ENCODE results near the gene CLK3. TPM values are rescaled to one million over a fixed set of nuclear protein-coding genes. Genes with fewer than 3 reads are reported as not detected.

The CLK3 gene
- total RNA-seq, 1 donor from 2014 or later: 107 TPM

DNA sequence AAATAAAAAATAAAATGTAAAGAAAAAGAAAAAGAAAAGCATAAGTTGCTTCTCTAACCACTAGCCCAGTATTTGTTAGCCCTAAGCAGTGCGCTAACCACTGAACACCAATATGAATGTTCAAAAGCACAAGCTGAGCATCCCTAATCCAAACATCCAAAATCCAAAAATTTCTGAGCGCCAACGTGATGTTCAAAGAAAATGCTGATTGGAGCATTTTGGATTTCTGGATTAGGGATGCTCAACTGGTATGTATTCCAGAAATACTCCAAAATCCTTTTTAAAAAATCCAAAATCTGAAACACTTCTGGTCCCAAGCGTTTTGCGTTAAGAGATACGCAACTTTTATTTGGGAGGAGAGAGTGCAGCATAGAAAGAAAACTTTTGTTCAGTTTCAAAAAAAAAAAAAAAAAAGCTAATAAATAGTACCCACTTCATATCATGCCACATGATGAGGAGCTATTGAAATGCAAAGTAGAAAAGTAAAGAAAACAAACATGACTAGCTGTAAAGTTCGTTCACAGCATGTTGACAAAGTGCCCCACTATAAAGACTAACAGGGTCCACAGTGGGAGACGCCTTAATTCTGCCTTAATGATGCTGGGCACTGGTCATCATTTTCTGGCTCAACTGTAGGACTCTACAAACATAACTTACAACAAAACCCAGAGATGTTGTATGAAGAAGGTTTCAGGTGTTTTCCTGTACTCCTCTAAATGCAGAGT, 47.8 kb downstream of the CLK3 start:
- no peak overlapping the region for H3K27ac Mint-ChIP-seq
- intact Hi-C loops (cut with micrococcal nuclease): no loop called here
- H3K4me1 Mint-ChIP-seq (ENCODE audit: low read depth): no peaks in the 10 kb centered on the region
- no peaks in the 10 kb centered on the region for H3K9me3 Mint-ChIP-seq
- peaks cover 3% of the 10 kb centered on the region for H3K36me3 Mint-ChIP-seq (ENCODE audit: low read depth)
- H3K27me3 Mint-ChIP-seq (ENCODE audit: insufficient read depth): no peaks in the 10 kb centered on the region
- no peak overlapping the region for H3K4me3 Mint-ChIP-seq
- DNase-seq (ENCODE audit: low spot score): no peak

DNA sequence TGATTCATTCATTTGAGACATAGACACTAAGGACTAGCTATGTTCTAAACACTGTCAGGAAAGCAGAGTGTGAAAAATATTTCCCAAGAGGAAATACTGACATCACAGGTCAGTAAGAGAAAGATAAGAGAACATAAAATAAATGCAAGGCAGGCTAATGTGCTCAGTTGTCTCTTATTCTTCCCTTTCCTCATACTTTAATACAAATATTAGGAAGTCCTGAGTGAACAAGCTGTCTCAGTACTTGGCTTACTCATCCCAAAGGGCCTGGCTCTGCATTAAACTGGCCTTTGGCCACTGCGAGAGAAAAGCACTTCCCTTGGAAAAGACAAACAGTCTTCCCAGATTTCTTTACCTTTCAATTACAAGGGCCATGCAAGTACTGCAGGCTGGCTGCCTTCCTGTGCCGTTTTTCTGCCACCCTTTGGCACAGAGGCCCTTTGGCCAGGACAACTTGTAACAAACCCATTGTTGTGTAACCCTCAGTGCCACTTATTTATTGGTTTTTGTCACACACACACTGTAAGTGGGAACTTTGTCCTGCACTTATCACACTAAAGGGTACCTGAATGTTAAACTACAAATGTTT, 48.5 kb downstream of the CLK3 start:
- H3K4me1 Mint-ChIP-seq (ENCODE audit: low read depth): no peaks in the 10 kb centered on the region
- intact Hi-C loops (cut with micrococcal nuclease): no loop called here
- no peaks in the 10 kb centered on the region for H3K9me3 Mint-ChIP-seq
- no peak for DNase-seq (ENCODE audit: low spot score)
- H3K27ac Mint-ChIP-seq: no peak overlapping the region
- no peaks in the 10 kb centered on the region for H3K27me3 Mint-ChIP-seq (ENCODE audit: insufficient read depth)
- peaks cover 3% of the 10 kb centered on the region for H3K36me3 Mint-ChIP-seq (ENCODE audit: low read depth)
- no peak overlapping the region for H3K4me3 Mint-ChIP-seq

DNA sequence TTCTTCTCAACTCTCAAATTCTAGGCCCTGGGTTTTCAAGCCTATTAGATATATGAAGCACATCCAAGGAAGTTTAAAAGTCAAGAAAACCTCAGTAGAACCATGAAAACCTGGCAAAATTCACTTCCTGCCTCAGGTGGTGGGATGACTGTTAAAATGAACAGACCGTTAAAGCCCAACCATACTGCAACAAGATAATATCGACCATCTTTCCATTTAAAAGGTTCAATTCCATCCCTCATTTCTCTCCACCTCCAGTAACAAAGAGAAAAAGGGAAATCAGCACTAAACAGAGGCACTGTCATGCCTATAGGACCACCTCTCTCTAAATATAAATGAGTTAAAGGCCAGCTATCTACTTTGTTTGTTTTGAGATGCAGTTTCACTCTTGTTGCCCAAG, 49.0 kb downstream of the CLK3 start:
- Mint-ChIP-seq H3K27me3 (ENCODE audit: insufficient read depth) (no peaks in the 10 kb centered on the region), H3K9me3 (no peaks in the 10 kb centered on the region), H3K27ac (no peak overlapping the region), H3K4me3 (no peak overlapping the region), H3K4me1 (ENCODE audit: low read depth) (no peaks in the 10 kb centered on the region), H3K36me3 (ENCODE audit: low read depth) (peaks cover 3% of the 10 kb centered on the region)
- intact Hi-C loops (cut with micrococcal nuclease): no loop called here
- no peak for DNase-seq (ENCODE audit: low spot score)

DNA sequence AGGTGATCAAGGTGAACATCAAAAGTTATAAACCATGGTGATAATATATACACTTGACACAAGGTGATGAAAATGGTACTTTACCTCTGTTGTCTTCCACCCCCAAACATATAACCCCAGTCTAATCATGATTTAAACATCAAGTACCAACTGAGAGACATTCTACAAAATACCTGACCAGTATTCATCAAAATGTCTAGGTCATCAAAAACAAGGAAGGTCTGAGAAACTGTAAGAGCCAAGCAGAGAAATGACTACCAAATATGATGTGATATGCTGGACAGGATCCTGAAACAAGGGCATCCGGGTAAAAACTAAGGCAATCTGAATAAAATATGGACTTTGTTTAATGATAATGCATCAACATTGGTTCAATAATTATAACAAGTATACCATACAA, 52.3 kb downstream of the CLK3 start:
- intact Hi-C loops (cut with micrococcal nuclease): no loop called here
- Mint-ChIP-seq H3K4me1 (ENCODE audit: low read depth) (no peaks in the 10 kb centered on the region), H3K9me3 (no peaks in the 10 kb centered on the region), H3K4me3 (no peak overlapping the region), H3K27me3 (ENCODE audit: insufficient read depth) (no peaks in the 10 kb centered on the region), H3K27ac (no peak overlapping the region), H3K36me3 (ENCODE audit: low read depth) (peaks cover 12% of the 10 kb centered on the region)
- DNase-seq (ENCODE audit: low spot score): no peak

DNA sequence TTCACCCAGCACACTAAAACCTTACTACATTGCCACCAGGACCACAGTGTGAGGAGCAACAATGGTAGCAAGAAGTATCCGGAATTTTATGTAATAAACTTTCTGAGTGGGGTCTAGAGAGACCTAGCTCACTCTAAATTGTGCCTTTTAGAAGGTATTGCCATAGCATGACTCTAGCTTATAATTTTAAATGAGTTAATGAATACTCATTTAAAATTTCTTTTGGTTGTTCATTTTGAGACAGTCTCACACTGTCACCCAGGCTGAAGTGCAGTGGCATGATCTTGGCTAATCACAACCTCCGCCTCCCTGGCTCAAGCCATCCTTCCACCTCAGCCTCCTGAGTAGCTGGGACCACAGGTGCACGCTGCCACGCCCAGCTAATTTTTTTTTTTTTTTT, 54.0 kb downstream of the CLK3 start:
- Mint-ChIP-seq H3K4me3 (no peak overlapping the region), H3K4me1 (ENCODE audit: low read depth) (no peaks in the 10 kb centered on the region), H3K27me3 (ENCODE audit: insufficient read depth) (no peaks in the 10 kb centered on the region), H3K36me3 (ENCODE audit: low read depth) (peaks cover 19% of the 10 kb centered on the region), H3K9me3 (no peaks in the 10 kb centered on the region), H3K27ac (no peak overlapping the region)
- intact Hi-C loops (cut with micrococcal nuclease): no loop called here
- no peak for DNase-seq (ENCODE audit: low spot score)

DNA sequence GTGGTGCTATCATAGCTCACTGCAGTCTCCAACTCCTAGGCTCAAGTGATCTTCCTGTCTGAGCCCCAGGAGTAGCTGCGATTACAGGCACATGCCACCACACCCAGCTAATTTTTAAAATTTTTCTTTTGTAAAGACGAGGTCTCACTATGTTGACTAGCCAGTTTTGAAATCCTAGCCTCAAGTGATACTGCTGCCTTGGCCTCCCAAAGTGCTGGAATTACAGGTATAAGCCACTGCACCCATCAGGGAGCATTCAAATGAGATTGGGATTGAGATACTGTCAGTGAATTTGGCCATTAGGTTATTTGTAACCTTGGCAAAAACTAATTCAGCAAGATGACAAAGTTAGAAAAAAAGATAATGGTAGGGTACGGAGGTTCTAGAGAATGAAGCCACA, 58.5 kb downstream of the CLK3 start:
- peaks cover 17% of the 10 kb centered on the region for H3K36me3 Mint-ChIP-seq (ENCODE audit: low read depth)
- no peaks in the 10 kb centered on the region for H3K9me3 Mint-ChIP-seq
- no peak overlapping the region for H3K27ac Mint-ChIP-seq
- intact Hi-C loops (cut with micrococcal nuclease): no loop called here
- H3K27me3 Mint-ChIP-seq (ENCODE audit: insufficient read depth): no peaks in the 10 kb centered on the region
- DNase-seq (ENCODE audit: low spot score): no peak
- no peaks in the 10 kb centered on the region for H3K4me1 Mint-ChIP-seq (ENCODE audit: low read depth)
- no peak overlapping the region for H3K4me3 Mint-ChIP-seq

DNA sequence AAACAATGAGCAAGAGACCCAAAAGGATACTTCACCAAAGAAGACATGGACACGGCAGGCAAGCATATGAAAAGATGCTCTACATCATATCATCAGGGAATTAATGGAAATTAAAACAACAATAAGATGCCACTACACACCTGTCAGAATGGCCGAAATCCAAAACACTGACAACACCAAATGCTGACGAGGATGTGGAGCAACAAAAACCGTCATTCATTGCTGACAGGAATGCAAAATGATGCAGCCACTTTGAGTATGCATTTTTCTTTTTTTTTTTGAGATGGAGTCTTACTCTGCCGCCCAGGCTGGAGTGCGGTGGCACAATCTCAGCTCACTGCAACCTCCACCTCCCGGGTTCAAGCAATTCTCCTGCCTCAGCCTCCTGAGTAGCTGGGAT, 61.2 kb downstream of the CLK3 start:
- DNase-seq (ENCODE audit: low spot score): no peak
- intact Hi-C loops (cut with micrococcal nuclease): no loop called here
- Mint-ChIP-seq H3K9me3 (no peaks in the 10 kb centered on the region), H3K27me3 (ENCODE audit: insufficient read depth) (no peaks in the 10 kb centered on the region), H3K4me1 (ENCODE audit: low read depth) (no peaks in the 10 kb centered on the region), H3K4me3 (no peak overlapping the region), H3K36me3 (ENCODE audit: low read depth) (peaks cover 14% of the 10 kb centered on the region), H3K27ac (no peak overlapping the region)

Other genes starting within 250 kb of the CLK3 start
- gene CYP11A1, start 248.2 kb upstream of the CLK3 start, total RNA-seq: not detected in 2 replicates
- gene SEMA7A, start 181.9 kb upstream of the CLK3 start, total RNA-seq: 102 TPM in 2 replicates
- gene UBL7, start 154.7 kb upstream of the CLK3 start, total RNA-seq: 55.4 and 56.0 TPM in 2 replicates
- 48.8 and 53.6 TPM in 2 replicates for gene ARID3B, start 74.6 kb upstream of the CLK3 start, total RNA-seq
- 58.4 and 61.4 TPM in 2 replicates for gene EDC3, start 80.2 kb downstream of the CLK3 start, total RNA-seq
- 0.29 and 0.37 TPM in 2 replicates for gene CYP1A1, start 109.7 kb downstream of the CLK3 start, total RNA-seq
- gene CYP1A2, start 133.0 kb downstream of the CLK3 start, total RNA-seq: not detected in 2 replicates
- gene CSK, start 166.2 kb downstream of the CLK3 start, total RNA-seq: 348 and 362 TPM in 2 replicates
- gene LMAN1L, start 197.0 kb downstream of the CLK3 start, total RNA-seq: 0.75 and 0.93 TPM in 2 replicates
- gene CPLX3, start 210.8 kb downstream of the CLK3 start, total RNA-seq: 0.17 and 0.29 TPM in 2 replicates
- gene ULK3, start 227.3 kb downstream of the CLK3 start, total RNA-seq: 52.1 and 52.4 TPM in 2 replicates

Data from activated T-helper 1 cell treated with anti-CD3 and anti-CD28 coated beads, Interleukin-12 subunit alpha, Interleukin-12 subunit beta, Interleukin-2, Interleukin-4 antibody, amounts not matched to agents 30 ng/mL and 10 ng/mL and 1 ng/mL, durations not matched to agents 14 hours and 24 hours and 36 hours (primary cell).